Colon (tissue), 2 donors: ENCODE results near the gene BAHCC1.
"Not testable (repeated sequence)": the region's sequence is repeated elsewhere in the genome, so short reads cannot be mapped to it uniquely, and the experiment has no call there.

ENCODE experiments used
- FAIRE-seq: peaks from 2 replicates; lab custom pipeline; 2012; peaks lifted over from hg19 to GRCh38; lab: Jason Lieb, UNC
- donor health status: control.
- donor health status: control.

Gene BAHCC1

DNA sequence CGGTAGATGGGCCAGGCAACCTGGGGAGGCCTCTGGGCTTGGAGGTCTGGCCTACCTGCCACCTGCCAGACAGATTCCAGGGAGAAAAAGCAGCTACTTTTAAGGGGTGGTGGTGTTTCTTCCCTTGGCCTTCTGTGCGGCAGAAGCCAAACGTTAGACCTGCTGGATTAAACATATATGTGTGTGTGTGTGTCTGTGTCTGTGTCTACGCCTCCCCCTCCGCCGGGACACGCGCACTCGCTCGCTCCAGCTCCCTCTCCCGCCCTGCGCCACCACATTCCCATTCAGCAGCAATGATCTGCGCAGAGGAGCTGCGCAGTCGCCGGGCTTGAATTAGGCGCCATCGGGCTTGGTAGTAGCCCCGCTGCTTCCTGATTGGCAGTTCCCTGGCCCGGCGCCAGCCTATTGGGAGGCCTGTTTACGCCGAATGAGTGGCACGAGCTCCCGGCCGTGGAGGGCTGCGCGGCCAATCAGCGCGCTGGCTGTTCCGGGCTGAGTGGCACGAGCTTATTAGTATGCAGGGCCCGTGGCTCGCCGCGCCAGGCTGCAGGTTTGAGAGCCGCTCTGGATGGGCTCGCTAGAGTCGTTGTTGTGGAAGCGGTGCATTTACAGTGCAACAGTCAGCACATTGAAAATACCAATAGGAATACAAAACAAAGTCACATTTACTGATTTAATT, at the start of gene BAHCC1:
BAHCC1 (plus strand) TSS at position 537 of the 679 bp plus-strand sequence. CDS start 4,283 bp downstream, outside the sequence.
- no peak for FAIRE-seq

GRCh38 chr17:81346090-81346907, 49.0 kb upstream of the BAHCC1 start:
- FAIRE-seq, result no peak

DNA sequence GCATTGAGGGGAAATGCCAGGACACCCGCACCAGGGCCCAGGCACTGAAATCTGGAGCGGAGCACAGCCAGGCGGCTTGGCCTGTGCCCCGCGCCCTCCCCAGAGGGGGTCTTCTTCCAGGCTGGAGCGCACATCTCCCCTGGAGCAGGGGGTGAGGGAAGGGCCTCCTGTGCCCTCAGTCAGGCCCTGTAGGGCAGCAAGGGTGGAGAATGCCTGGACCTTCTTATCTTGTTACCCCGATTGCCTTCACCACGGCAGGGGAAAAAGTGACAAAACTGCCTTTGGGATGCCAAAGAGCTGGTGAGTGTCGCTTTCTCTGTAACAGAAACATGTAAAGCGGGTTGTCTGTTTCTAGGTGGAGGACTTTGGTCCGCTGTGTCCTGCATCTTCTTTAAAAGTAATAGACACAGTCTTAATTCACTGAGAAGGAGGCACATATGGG, 48.3 kb upstream of the BAHCC1 start:
- FAIRE-seq, result no peak

DNA sequence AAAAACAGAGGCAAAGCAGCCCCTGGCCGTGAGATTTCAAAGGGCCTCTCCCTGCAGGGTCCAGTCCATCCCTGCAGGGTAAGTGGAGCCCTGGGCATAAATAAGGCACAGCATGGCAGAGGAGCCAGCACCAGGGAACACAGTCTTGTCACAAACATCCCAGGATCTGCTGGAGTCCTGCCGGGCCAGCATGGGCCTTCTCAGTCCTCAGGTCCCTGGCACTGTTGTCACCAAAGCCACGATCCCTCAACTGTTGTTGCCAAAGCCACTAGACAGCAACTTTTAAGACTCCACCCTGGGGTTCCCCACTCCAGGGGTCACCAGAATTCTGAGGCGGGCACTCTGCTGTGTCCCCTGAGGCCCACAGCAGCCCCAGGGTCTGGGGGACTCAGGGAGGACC, 47.8 kb upstream of the BAHCC1 start:
- no peak for FAIRE-seq

DNA sequence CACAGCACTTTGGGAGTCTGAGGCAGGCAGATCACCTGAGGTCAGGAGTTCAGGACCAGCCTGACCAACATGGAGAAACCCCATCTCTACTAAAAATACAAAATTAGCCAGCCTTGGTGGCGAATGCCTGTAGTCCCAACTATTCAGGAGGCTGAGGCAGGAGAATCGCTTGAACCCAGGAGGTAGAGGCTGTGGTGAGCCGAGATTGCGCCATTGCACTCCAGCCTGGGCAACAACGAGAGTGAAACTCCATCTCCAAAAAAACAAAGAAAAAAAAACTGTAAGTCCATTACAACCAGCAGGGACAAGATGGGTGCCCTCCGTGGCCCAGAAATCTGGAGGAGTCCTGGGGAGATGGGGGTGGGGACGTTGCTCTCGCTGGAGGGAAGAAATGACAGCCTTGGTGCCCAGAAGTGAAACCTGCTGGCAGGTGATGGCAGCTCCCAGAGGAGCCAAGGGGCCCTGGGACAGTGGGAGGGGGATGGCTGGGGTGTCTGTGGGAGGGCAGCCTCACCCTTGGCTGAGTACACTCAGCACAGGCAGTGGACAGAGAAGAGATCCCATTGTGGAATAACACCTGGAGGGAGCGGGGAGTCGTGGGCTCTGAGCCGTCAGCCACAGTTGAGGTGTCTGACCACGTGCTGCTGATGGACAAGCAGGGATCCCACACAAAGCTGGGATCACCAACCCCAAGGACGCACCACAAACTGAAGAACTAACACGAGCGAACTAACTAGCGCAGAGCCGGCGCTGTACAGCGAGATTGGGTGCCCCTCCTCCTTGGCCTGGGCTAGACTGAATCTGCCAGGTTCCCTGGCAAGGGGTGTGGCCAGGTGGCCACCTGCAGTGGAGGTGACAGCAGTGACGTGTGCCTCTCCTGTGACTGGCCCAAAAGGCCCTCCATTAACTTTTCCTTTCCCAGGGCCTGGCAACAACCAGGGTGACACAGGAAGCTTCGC, 46.9 kb upstream of the BAHCC1 start:
- FAIRE-seq, result no peak

DNA sequence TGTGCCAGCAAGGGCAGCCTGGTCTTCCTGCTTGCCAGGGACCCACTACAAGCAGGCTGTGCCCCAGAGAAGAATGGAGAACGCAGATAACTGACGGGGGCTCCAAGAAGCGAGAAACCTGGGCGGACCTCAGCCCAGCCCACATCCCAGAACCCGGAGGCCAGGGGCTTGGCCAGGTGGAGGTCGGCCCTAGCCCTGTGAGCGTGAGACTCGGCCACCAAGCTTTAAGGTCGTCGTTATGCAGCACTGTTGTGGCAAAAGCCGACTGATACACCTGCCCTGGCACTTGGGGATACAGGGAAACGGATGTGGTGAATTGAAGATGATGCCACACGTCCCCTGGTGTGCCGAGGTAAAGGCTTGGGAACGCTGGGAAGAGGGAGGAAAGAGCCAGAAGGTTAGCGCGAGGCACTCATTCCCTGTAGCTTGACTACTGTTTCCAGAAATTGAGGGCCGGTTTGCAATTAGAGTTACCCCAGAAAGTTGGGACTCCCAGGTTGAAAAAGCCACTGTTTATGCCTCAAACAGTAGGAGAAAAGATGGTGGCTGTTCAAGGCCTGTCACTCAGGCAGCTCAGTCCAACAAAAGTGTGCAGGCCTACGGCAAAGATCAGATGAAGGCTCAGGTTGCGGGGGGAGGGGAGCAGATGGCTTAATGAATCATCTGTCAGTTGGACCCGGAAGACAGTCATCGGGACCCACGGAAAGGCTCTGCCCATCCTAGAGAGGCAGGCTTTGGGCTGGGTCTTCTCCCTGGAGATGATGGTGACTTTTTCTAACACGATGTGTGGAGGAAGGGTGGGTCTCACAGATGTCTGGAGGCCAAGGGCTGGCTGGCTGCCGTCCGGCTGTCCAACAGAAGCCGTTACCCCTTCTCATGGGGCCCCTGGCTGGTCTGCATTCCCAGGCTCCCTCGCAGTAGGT, 45.6 kb upstream of the BAHCC1 start:
- FAIRE-seq, result no peak

DNA sequence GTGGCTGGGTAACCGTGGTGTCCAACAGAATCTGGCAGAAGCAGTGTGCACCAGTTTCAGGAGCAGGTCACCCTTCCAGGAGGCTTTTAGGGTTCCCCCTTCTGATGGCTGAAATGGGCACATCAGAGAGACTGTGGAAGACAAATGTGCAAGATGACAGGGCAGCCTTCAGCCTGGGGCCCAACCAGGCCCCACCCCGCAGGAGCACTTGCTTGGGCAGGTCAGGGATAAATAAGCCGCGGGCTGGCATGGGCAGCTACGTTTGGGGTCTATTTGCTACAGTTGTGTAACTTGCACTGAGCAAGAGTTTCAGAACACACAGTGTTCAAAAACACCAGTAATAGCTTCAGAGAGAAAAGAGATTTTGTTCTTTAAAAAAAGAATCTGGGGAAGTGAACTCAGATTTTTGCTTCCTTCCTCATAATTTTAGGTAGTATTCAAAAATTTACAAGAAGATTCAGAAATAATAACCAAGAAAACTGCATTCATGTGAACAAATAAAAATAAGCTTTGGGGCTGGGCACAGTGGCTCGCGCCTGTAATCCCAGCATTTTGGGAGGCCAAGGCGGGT, 44.9 kb upstream of the BAHCC1 start:
- FAIRE-seq, result no peak

DNA sequence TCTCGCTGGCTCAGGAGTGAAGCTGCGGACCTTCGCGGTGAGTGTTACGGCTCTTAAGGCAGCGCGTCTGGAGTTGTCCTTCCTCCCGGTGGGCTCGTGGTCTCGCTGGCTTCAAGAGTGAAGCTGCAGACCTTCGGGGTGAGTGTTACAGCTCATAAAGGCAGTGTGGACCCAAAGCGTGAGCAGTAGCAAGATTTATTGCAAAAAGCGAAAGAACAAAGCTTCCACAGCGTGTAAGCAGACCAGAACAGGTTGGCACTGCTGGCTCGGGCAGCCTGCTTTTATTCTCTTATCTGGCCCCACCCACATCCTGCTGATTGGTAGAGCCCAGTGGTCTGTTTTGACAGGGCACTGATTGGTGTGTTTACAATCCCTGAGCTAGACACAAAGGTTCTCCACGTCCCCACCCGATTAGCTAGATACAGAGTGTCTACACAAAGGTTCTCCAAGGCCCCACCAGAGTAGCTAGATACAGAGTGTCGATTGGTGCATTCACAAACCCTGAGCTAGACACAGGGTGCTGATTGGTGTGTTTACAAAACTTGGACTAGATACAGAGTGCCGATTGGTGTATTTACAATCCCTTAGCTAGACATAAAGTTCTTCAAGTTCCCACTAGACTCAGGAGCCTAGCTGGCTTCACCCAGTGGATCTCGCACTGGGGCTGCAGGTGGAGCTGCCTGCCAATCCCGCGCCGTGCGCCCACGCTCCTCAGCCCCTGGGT, 43.8 kb upstream of the BAHCC1 start:
- not testable (repeated sequence) for FAIRE-seq

- not testable (repeated sequence) for FAIRE-seq
These were observed 43.2 kb upstream of the BAHCC1 start for GRCh38 chr17:81352056-81352455.

GRCh38 chr17:81354252-81354953, 40.9 kb upstream of the BAHCC1 start:
- no peak for FAIRE-seq

- FAIRE-seq, result no peak
These were observed 40.3 kb upstream of the BAHCC1 start for GRCh38 chr17:81354954-81355347.

DNA sequence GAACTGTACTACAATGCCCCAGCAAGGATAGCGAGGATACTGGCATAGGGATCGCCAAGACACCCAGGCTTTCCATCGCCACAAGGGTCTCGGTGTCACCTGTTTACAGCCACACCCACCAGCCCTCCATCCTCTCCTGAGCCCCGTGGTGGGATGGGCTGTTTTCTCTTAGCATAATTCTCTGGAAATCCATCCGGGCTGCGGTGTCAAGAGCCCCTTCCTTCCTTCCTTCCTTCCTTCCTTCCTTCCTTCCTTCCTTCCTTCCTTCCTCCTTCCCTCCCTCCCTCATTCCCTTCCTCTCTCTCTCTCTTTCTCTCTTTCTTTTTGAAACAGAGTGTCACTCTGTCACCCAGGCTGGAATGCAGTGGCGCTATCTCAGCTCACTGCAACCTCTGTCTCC, 36.0 kb upstream of the BAHCC1 start:
- FAIRE-seq, result no peak

DNA sequence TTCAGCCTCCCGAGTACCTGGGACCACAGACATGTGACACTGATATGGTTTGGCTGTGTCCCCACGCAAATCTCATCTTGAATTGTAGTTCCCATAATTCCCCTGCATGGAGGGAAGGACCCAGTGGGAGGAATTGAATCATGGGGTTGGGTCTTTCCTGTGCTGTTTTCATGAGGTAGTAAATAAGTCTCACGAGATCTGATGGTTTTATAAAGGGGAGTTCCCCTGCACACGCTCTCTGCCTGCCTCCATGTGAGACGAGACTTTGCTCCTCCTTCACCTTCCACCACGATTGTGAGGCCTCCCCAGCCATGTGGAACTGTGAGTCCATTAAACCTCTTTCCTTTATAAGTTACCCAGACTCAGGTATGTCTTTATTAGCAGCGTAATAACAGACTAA, 33.3 kb upstream of the BAHCC1 start:
- FAIRE-seq, result not testable (repeated sequence)

GRCh38 chr17:81364278-81365147, 30.7 kb upstream of the BAHCC1 start:
- FAIRE-seq, result no peak

- FAIRE-seq, result no peak
These were observed 30.1 kb upstream of the BAHCC1 start for GRCh38 chr17:81365148-81365600.

- no peak for FAIRE-seq
These were observed 29.4 kb upstream of the BAHCC1 start for GRCh38 chr17:81365601-81366585.

- FAIRE-seq, result no peak
These were observed 28.6 kb upstream of the BAHCC1 start for GRCh38 chr17:81366648-81367047.
